Raji (cell line): ENCODE results near the gene NECTIN1.

Source experiments
- POLR2A ChIP-seq: IDR thresholded peaks from 2 replicates; pipeline ENCODE4 v1.6.1; 2011; ENCODE audit warnings: low read depth, low read length, control low read depth; ENCODE audit not compliant: insufficient read depth

NECTIN1 gene

GRCh38 chr11:119644502-119644901 lies 84.5 kb downstream of the NECTIN1 start:
- no peak for TF ChIP-seq POLR2A

GRCh38 chr11:119643876-119644225 lies 85.1 kb downstream of the NECTIN1 start:
- TF ChIP-seq POLR2A: no peak

GRCh38 chr11:119643212-119643875 lies 85.7 kb downstream of the NECTIN1 start:
- TF ChIP-seq POLR2A: no peak

- no peak for TF ChIP-seq POLR2A
Measured at GRCh38 chr11:119641983-119642745, 86.8 kb downstream of the NECTIN1 start.

GRCh38 chr11:119640541-119640940 lies 88.5 kb downstream of the NECTIN1 start:
- no peak for TF ChIP-seq POLR2A

- no peak for TF ChIP-seq POLR2A
Measured at GRCh38 chr11:119639642-119640205, 89.3 kb downstream of the NECTIN1 start.

GRCh38 chr11:119638851-119639250 lies 90.1 kb downstream of the NECTIN1 start:
- TF ChIP-seq POLR2A: no peak

GRCh38 chr11:119637481-119637880 lies 91.5 kb downstream of the NECTIN1 start:
- no peak for TF ChIP-seq POLR2A

GRCh38 chr11:119635776-119636175 lies 93.2 kb downstream of the NECTIN1 start:
- no peak for TF ChIP-seq POLR2A

- TF ChIP-seq POLR2A: no peak
Measured at GRCh38 chr11:119635041-119635740, 93.8 kb downstream of the NECTIN1 start.

GRCh38 chr11:119634301-119634700 lies 94.7 kb downstream of the NECTIN1 start:
- no peak for TF ChIP-seq POLR2A

GRCh38 chr11:119629834-119630624 lies 99.0 kb downstream of the NECTIN1 start:
- no peak for TF ChIP-seq POLR2A

GRCh38 chr11:119629085-119629484 lies 99.9 kb downstream of the NECTIN1 start:
- TF ChIP-seq POLR2A: no peak

- no peak for TF ChIP-seq POLR2A
Measured at GRCh38 chr11:119627286-119627685, 101.7 kb downstream of the NECTIN1 start.

- TF ChIP-seq POLR2A: no peak
Measured at GRCh38 chr11:119626871-119627270, 102.1 kb downstream of the NECTIN1 start.
